K562 (cell line): ENCODE measurements around the gene HES4. TPM values are rescaled to one million over a fixed set of nuclear protein-coding genes. Genes with fewer than 3 reads are reported as not detected.
"Not testable (repeated sequence)": the region's sequence is repeated elsewhere in the genome, so short reads cannot be mapped to it uniquely, and the experiment has no call there.

Experiments used
- ATAC-seq: fragments of 200-7000 bp; cut with Tn5 transposase; 3 replicates; pipeline ENCODE4 v1.9.1; 2020; ENCODE audit warnings: moderate library complexity
- BruUV-seq: library from RNA; stranded (reverse); fragments of 400-500 nt; replicated peaks from 2 replicates; lab custom pipeline; 2021; lab: Mats Ljungman, UMichigan
- CTCF ChIA-PET: fragments of 300-600 bp; formaldehyde crosslinking; extraction: SDS; loops from one replicate; lab custom pipeline; 2021; ENCODE audit warnings: low intra/inter-chr PET ratio; lab: Yijun Ruan, JAX
- POLR2A ChIA-PET: fragments of 300-600, 350-650 bp; sonication (Branson Sonifier 250); formaldehyde crosslinking; extraction: SDS; loops from one replicate; lab custom pipeline; 2021; ENCODE audit warnings: antibody characterized with exemption, inconsistent platforms; lab: Yijun Ruan, JAX
- DNase-seq, 4 experiments: peaks; one replicate each; pipeline versions ENCODE4 v3.0.0 to v3.0.0-alpha.2; 2011 to 2018; ENCODE audit warnings: low spot score in 3 of 4, mixed read lengths in 3 of 4; ENCODE audit errors: extremely low read depth in 1 of 4
- FAIRE-seq: peaks from 2 replicates; lab custom pipeline; 2011; peaks lifted over from hg19 to GRCh38; lab: Jason Lieb, UNC
- H2AFZ ChIP-seq: 2 replicates; pipeline ENCODE4 v1.6.0; 2011; ENCODE audit warnings: low read depth, low read length, control low read depth, inconsistent platforms
- H3K27ac ChIP-seq: fragments of 200-600 bp; 3 replicates; pipeline ENCODE4 v1.8.0; 2011; ENCODE audit warnings: low read depth, mild to moderate bottlenecking, control low read depth, inconsistent platforms, low read length, moderate library complexity, mixed read lengths; ENCODE audit errors: extremely low read depth
- H3K27me3 ChIP-seq, 2 experiments: fragments of 300-600 bp in 1 of 2; 2 replicates in 1 of 2; 3 replicates in 1 of 2; pipeline versions ENCODE4 v1.6.0 to v1.8.0; 2011; ENCODE audit warnings: inconsistent platforms in 2 of 2, low read length in 2 of 2, mild to moderate bottlenecking in 1 of 2, mixed read lengths in 1 of 2, moderate library complexity in 1 of 2; ENCODE audit not compliant: control insufficient read depth in 2 of 2, insufficient read depth in 2 of 2
- H3K36me3 ChIP-seq: fragments of 300-600 bp; 3 replicates; pipeline ENCODE4 v1.8.0; 2011; ENCODE audit warnings: mild to moderate bottlenecking, low read length, inconsistent platforms; ENCODE audit not compliant: control insufficient read depth, insufficient read depth
- H3K4me1 ChIP-seq, 2 experiments: fragments of 200-600 bp in 1 of 2; replicated peaks in 1 of 2; 2 replicates in 1 of 2; 3 replicates in 1 of 2; pipeline versions ENCODE4 v1.5.1 to v1.8.0; 2011; ENCODE audit warnings: inconsistent platforms in 2 of 2, low read length in 2 of 2, mild to moderate bottlenecking in 1 of 2, mixed read lengths in 1 of 2, moderate library complexity in 1 of 2; ENCODE audit not compliant: control insufficient read depth in 2 of 2, insufficient read depth in 2 of 2
- H3K4me2 ChIP-seq: 2 replicates; pipeline ENCODE4 v1.6.1; 2011; ENCODE audit warnings: low read length, control low read depth, inconsistent platforms, mixed read lengths; ENCODE audit not compliant: insufficient read depth
- H3K4me3 ChIP-seq: fragments of 200-600 bp; sonication (generic), shearing (Covaris generic); 2 replicates; pipeline ENCODE4 v1.5.1; 2016; ENCODE audit warnings: control low read depth, inconsistent platforms
- H3K79me2 ChIP-seq: fragments of 200-600 bp; 3 replicates; pipeline ENCODE4 v1.8.0; 2011; ENCODE audit warnings: low read length, inconsistent platforms; ENCODE audit not compliant: control insufficient read depth, insufficient read depth
- H3K9ac ChIP-seq, 2 experiments: 2 replicates each; pipeline versions ENCODE4 v1.6.0 to v1.6.1; 2011; ENCODE audit warnings: low read depth in 2 of 2, low read length in 2 of 2, control low read depth in 1 of 2, inconsistent platforms in 1 of 2, mild to moderate bottlenecking in 1 of 2, mixed read lengths in 1 of 2; ENCODE audit not compliant: insufficient read depth in 1 of 2
- H3K9me1 ChIP-seq: one replicate; pipeline ENCODE4 v1.6.0; 2011; ENCODE audit warnings: inconsistent platforms, mild to moderate bottlenecking, low read length, moderate library complexity; ENCODE audit not compliant: control insufficient read depth, insufficient read depth
- H3K9me3 ChIP-seq: replicated peaks from 2 replicates; pipeline ENCODE4 v1.5.1; 2011; ENCODE audit warnings: low read depth, low read length, inconsistent platforms; ENCODE audit not compliant: control insufficient read depth, insufficient read depth
- H4K20me1 ChIP-seq: replicated peaks from 2 replicates; pipeline ENCODE4 v1.6.1; 2011; ENCODE audit warnings: low read length, inconsistent platforms, mixed read lengths; ENCODE audit not compliant: control insufficient read depth, insufficient read depth
- CREB5 ChIP-seq: fragments of 250-450 bp; sonication (Bioruptor Pico); IDR thresholded peaks from 2 replicates; pipeline ENCODE4 v1.5.0; 2020; ENCODE audit warnings: mild to moderate bottlenecking
- FOXM1 ChIP-seq, 2 experiments: fragments of 450-650 bp in 1 of 2; sonication (generic) in 1 of 2; formaldehyde crosslinking in 1 of 2; IDR thresholded peaks; 2 replicates each; pipeline versions ENCODE4 v1.6.1 to v1.9.0; 2017 to 2022; ENCODE audit warnings: low read depth in 2 of 2, mild to moderate bottlenecking in 2 of 2, missing genetic modification reagents in 1 of 2, moderate library complexity in 1 of 2
- KDM1A ChIP-seq, 2 experiments: fragments of 450-650 bp; IDR thresholded peaks; 2 replicates each; pipeline ENCODE4 v1.6.1; 2016; ENCODE audit warnings: mild to moderate bottlenecking in 2 of 2
- TRIM24 ChIP-seq, 2 experiments: fragments of 450-650 bp; IDR thresholded peaks; 2 replicates each; pipeline ENCODE4 v1.6.1; 2016
- ZBTB7A ChIP-seq: IDR thresholded peaks from 2 replicates; pipeline ENCODE4 v1.6.1; 2011; ENCODE audit warnings: low read depth, mild to moderate bottlenecking, low read length, moderate library complexity, borderline replicate concordance; ENCODE audit not compliant: control insufficient read depth
- ZNF121 ChIP-seq: sonication (generic); formaldehyde crosslinking; conservative IDR thresholded peaks from 2 replicates; pipeline ENCODE4 v1.8.0; 2022; ENCODE audit warnings: missing genetic modification reagents
- WGBS: fragments of 100-300 bp; shearing (Covaris generic); methylation state at CpG from one replicate; pipeline ENCODE4 v1.1.6; 2016; ENCODE audit warnings: low coverage, mixed read lengths; ENCODE audit not compliant: insufficient coverage; ENCODE audit errors: missing lambda C conversion rate; 5-methylcytosine and 5-hydroxymethylcytosine counted together
- in situ Hi-C: fragments of 300-500 bp; cut with MboI; formaldehyde crosslinking; loops from 4 replicates; pipeline ENCODE4 v1.15.0; 2018; ENCODE audit warnings: inconsistent platforms, mixed read lengths
- intact Hi-C: fragments of 100-400 bp; cut with micrococcal nuclease; formaldehyde crosslinking; loops from 2 replicates; pipeline ENCODE4 v1.14.2; 2022
- polyA plus RNA-seq, 8 experiments: library from polyadenylated mRNA; depleted of rRNA in 4 of 8; stranded (reverse) in 5 of 8; unstranded in 3 of 8; fragments of >200 nt; fragmentation: Nextera tagmentation in 2 of 8; fragmentation: Illumina TruSeq in 1 of 8; extraction: Ambion mirVana in 2 of 8; extraction: Trizol in 1 of 8; gene quantifications; 2 replicates each; pipeline versions ENCODE4 v1.2.1 to v1.2.3, GENCODE V29; 2011 to 2014; ENCODE audit warnings: inconsistent platforms in 1 of 8, missing spikeins in 1 of 8
- total RNA-seq, 7 experiments: library from RNA; depleted of rRNA in 6 of 7; stranded (reverse); fragments of >200 nt in 6 of 7; fragmentation: Illumina TruSeq in 2 of 7; extraction: Trizol in 2 of 7; gene quantifications; 2 replicates each; pipeline versions ENCODE4 v1.2.1 to v1.2.3, GENCODE V29; 2011 to 2021; ENCODE audit warnings: low replicate concordance in 1 of 7

Gene HES4
- total and polyA plus RNA-seq, 9 of the 15 experiments (the other 6 are each of a cell fraction or from before 2014, with no cell fraction given): 0.21 to 43.7 (median 5.3) TPM; not detected in 2

- H3K79me2 ChIP-seq, H2AFZ ChIP-seq, H3K9me3 ChIP-seq, H4K20me1 ChIP-seq, DNase-seq, BruUV-seq, H3K4me2 ChIP-seq, in situ Hi-C loops, H3K9ac ChIP-seq, FAIRE-seq, CTCF ChIA-PET, ATAC-seq, H3K36me3 ChIP-seq, H3K9me1 ChIP-seq, H3K4me3 ChIP-seq, H3K27ac ChIP-seq, intact Hi-C loops: not testable (repeated sequence)
- POLR2A ChIA-PET: interaction anchor here (0.7 to 1.5 kb wide), 2 partner anchors 11 to 52 kb away, joined by 3 to 5 read pairs; no protein-coding TSS in a partner anchor
- 19% methylated on average over 5 of the region's 6 CpGs for WGBS
- peaks cover 2 to 15% of the 10 kb centered on the region in 2 experiments; a peak in 4 of 5 replicates for H3K27me3 ChIP-seq
- peaks cover 0 to 45% of the 10 kb centered on the region in 2 experiments; a peak in 3 of 5 replicates for H3K4me1 ChIP-seq
- TF ChIP-seq ZNF121 (CRISPR knock-in tag): 0 out of 2 replicates have a peak, but pooled peaks have one; percentile 40
Observed at GRCh38 chr1:994546-994945, 5.4 kb downstream of the HES4 start.

GRCh38 chr1:993379-993995 lies 6.4 kb downstream of the HES4 start:
- CTCF ChIA-PET: interaction anchor here (0.9 kb wide), 1 partner anchor 9 kb away, joined by 3 read pairs; no protein-coding TSS in a partner anchor
- Histone ChIP-seq H3K27me3 (peaks cover 10 to 18% of the 10 kb centered on the region in 2 experiments; a peak in 4 of 5 replicates), H3K4me3 (no peak overlapping the region), H3K27ac (no peak overlapping the region), H2AFZ (no peak overlapping the region), H3K36me3 (no peaks in the 10 kb centered on the region), H3K4me1 (peaks cover 0 to 35% of the 10 kb centered on the region in 2 experiments; a peak in 3 of 5 replicates), H3K9me1 (no peaks in the 10 kb centered on the region), H3K9ac (no peak overlapping the region; a peak in 1 of 4 replicates), H4K20me1 (peaks cover 9% of the 10 kb centered on the region; the same call in 1 of the 2 replicates), H3K9me3 (no peaks in the 10 kb centered on the region), H3K79me2 (no peaks in the 10 kb centered on the region), H3K4me2 (no peak overlapping the region)
- POLR2A ChIA-PET: interaction anchor here (1.1 to 1.4 kb wide), 2 partner anchors 12 to 13 kb away, joined by 4 to 7 read pairs; partner anchors contain the start of gene PERM1
- WGBS: 12% methylated on average over 14 of the region's 15 CpGs
- intact Hi-C loops (no loop called here), in situ Hi-C loops (no loop called here)
- no peak for ATAC-seq
- no TSS peak for BruUV-seq
- no peak for FAIRE-seq
- DNase-seq: no peak
- TF ChIP-seq FOXM1 (IDR thresholded peaks at IDR 0.05; ENCODE audit: low read depth): no peak
- no peak for TF ChIP-seq FOXM1 (CRISPR knock-in tag; IDR thresholded peaks at IDR 0.05; ENCODE audit: low read depth)
- no peak for TF ChIP-seq CREB5 (CRISPR knock-in tag)
- TF ChIP-seq KDM1A (IDR thresholded peaks at IDR 0.05): no peak
- 0 out of 2 replicates have a peak, but pooled peaks have one; percentile 20 for TF ChIP-seq ZBTB7A
- TF ChIP-seq TRIM24 (IDR thresholded peaks at IDR 0.05): no peak
